Measurements from ENCODE around the gene TUBGCP2.
"Not testable (repeated sequence)": the region's sequence is repeated elsewhere in the genome, so short reads cannot be mapped to it uniquely, and the experiment has no call there.

DNA sequence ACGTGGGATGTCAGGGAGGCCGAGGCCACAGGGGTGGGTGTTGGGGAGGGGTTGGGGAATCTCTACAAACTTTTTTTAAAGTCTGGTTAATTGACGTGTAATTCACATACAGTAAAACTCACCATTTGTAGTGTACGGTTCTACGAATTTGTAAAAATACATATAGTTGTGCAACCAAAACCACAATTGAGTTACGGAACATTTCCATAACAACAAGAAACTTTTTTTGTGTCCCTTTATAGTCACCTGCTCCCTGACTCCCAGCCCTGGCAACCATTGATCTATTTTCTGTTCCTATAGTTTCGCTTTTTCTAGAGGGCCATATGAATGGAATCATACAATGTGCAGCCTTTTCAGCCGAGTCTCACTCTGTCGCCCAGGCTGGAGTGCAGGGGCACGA lies 73.9 kb downstream of the TUBGCP2 start:
- TF ChIP-seq CTCF (IDR thresholded peaks at IDR 0.05; ENCODE audit: low read depth, low read length, poor library complexity, severe bottlenecking); EZH2phosphoT487 (IDR thresholded peaks at IDR 0.05; ENCODE audit: borderline replicate concordance, low read length): not testable (repeated sequence)
